ENCODE data around the gene LRRC25. TPM values are rescaled to one million over a fixed set of nuclear protein-coding genes. Genes with fewer than 3 reads are reported as not detected.

Gene LRRC25
- not detected in 3 replicates for total RNA-seq
- long read RNA-seq: 0 reads

DNA sequence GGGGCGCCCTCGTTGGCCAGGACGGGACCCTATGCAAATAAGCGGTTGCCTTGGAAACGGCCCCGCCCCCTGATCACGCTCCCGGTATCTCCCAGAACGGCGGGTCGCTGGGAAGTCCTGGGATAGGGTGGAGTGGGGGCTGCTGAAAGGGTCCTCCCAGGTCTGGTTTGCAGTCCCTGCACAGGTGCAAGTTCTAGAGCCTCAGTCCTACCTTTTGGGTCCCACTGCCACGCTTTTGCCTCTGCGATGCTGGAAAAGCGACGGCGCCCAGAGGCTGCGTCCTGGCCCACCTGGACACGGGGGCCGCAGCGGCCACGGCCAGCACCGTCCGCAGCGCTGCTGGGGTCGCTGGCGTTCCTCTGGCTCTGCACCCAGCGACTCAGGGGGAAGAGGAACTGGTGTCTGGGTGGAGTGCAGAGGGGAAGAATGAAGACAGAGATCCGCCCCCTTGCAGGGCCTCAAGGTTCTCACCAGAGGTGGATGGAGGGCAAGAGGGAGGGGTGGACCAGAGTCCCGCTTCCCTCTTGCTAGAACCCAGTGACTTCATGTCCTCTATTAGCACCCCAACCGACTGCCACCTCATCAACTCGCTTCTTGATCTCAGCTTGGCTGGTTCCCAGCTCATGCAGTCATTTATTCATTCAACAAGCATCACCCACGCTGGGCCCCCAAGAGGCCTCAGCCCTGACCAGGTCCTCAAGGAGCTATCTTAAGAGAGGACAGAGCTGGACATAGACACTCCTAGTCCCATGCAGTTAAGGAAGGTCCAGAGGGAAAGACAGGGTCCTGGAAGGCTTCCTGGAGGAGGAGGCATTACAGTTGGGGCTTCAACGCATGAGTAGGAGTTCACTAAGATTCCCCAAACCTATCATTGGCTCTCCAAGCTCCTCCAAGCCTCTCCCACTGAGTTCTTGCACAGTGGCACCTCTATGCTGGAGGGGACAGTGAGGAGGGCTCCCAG is at the start of gene LRRC25:
LRRC25 (minus strand) TSS at position 381 of the 961 bp plus-strand sequence. CDS start 659 bp downstream, outside the sequence.
- no peak within 1 kb of the TSS for H3K4me3 Mint-ChIP-seq (ENCODE audit: unreplicated experiment)
- TF ChIP-seq, protein P1, sequence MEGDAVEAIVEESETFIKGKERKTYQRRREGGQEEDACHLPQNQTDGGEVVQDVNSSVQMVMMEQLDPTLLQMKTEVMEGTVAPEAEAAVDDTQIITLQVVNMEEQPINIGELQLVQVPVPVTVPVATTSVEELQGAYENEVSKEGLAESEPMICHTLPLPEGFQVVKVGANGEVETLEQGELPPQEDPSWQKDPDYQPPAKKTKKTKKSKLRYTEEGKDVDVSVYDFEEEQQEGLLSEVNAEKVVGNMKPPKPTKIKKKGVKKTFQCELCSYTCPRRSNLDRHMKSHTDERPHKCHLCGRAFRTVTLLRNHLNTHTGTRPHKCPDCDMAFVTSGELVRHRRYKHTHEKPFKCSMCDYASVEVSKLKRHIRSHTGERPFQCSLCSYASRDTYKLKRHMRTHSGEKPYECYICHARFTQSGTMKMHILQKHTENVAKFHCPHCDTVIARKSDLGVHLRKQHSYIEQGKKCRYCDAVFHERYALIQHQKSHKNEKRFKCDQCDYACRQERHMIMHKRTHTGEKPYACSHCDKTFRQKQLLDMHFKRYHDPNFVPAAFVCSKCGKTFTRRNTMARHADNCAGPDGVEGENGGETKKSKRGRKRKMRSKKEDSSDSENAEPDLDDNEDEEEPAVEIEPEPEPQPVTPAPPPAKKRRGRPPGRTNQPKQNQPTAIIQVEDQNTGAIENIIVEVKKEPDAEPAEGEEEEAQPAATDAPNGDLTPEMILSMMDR (IDR thresholded peaks at IDR 0.05): no peak
- H3K4me1 Mint-ChIP-seq (ENCODE audit: low read depth): peaks cover 15% of the 10 kb centered on the region
- H3K27ac Mint-ChIP-seq (ENCODE audit: unreplicated experiment): no peak within 1 kb of the TSS
- no peaks in the 10 kb centered on the region for H3K9me3 Mint-ChIP-seq (ENCODE audit: low read depth)
- H3K27me3 Mint-ChIP-seq (ENCODE audit: low read depth): no peaks in the 10 kb centered on the region
- H3K36me3 Mint-ChIP-seq (ENCODE audit: low read depth): no peaks in the 10 kb centered on the region
- no peak for DNase-seq (ENCODE audit: low spot score)

DNA sequence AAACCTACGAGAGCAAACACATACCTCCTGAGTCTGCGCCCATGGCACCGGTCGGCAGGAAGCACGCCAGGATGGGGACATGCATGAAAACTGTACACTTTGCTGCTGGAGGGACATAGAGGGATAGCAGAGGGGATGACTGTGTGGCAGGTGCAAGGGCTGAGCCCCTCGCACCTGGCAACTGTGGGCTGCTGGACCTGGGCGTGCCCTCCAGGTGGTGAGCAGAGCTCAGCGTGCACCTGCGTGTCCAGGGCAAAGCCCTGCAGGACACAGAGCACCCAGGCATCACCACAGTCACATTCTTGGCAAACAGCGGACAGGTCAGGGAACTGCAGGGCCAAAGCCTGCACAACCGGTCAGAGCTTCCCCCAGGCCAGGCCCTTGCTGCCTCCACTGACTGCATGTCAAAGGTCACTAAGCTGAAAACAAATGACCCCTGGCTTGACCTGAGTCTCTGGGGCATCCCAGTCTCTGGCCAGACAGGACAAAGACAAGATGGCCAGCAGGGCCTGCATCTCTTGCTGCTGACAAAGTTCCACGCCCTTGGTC is 49.5 kb upstream of the LRRC25 start:
- no peak overlapping the region for H3K4me3 Mint-ChIP-seq (ENCODE audit: unreplicated experiment)
- TF ChIP-seq, protein P1 (IDR thresholded peaks at IDR 0.05): no peak
- H3K27ac Mint-ChIP-seq (ENCODE audit: unreplicated experiment): no peak overlapping the region
- peaks cover 9% of the 10 kb centered on the region for H3K4me1 Mint-ChIP-seq (ENCODE audit: low read depth)
- H3K36me3 Mint-ChIP-seq (ENCODE audit: low read depth): peaks cover 15% of the 10 kb centered on the region
- H3K9me3 Mint-ChIP-seq (ENCODE audit: low read depth): no peaks in the 10 kb centered on the region
- DNase-seq (ENCODE audit: low spot score): no peak
- H3K27me3 Mint-ChIP-seq (ENCODE audit: low read depth): no peaks in the 10 kb centered on the region

DNA sequence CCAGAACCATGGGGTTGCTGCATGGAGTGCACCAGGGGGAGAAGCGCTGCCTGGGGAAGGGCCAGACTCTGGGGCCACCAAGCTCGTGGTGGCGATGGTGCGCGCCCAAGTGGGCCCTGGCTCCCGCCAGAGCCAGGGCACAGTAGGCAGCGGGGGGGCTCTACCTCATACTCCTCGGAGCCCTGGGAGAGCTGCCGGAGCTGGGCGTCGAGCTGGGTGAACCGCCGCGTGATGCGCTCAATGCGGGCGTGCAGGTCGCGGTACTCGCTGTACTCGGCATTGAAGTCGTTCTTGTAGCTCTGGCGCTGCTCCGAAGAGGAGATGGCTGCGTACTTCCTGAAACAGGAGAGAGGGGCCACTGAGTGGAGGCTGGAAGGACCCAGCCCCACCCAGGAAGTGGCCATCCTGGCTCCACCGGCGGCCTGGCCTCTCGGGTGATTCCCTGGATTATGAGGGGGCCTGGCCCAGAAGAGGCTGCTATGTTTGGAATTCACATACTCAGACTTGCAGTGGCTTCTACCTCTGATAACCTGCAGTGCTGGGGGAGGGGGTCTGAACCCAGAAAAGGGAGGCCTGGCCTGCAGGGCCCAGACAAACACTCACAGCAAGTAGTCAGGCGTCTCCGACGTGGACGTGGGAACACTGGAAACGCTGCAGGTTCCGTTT is 48.9 kb upstream of the LRRC25 start:
- H3K36me3 Mint-ChIP-seq (ENCODE audit: low read depth): peaks cover 15% of the 10 kb centered on the region
- no peaks in the 10 kb centered on the region for H3K9me3 Mint-ChIP-seq (ENCODE audit: low read depth)
- no peaks in the 10 kb centered on the region for H3K27me3 Mint-ChIP-seq (ENCODE audit: low read depth)
- no peak overlapping the region for H3K27ac Mint-ChIP-seq (ENCODE audit: unreplicated experiment)
- TF ChIP-seq, protein P1 (IDR thresholded peaks at IDR 0.05): no peak
- H3K4me1 Mint-ChIP-seq (ENCODE audit: low read depth): peaks cover 9% of the 10 kb centered on the region
- DNase-seq (ENCODE audit: low spot score): no peak
- H3K4me3 Mint-ChIP-seq (ENCODE audit: unreplicated experiment): no peak overlapping the region

DNA sequence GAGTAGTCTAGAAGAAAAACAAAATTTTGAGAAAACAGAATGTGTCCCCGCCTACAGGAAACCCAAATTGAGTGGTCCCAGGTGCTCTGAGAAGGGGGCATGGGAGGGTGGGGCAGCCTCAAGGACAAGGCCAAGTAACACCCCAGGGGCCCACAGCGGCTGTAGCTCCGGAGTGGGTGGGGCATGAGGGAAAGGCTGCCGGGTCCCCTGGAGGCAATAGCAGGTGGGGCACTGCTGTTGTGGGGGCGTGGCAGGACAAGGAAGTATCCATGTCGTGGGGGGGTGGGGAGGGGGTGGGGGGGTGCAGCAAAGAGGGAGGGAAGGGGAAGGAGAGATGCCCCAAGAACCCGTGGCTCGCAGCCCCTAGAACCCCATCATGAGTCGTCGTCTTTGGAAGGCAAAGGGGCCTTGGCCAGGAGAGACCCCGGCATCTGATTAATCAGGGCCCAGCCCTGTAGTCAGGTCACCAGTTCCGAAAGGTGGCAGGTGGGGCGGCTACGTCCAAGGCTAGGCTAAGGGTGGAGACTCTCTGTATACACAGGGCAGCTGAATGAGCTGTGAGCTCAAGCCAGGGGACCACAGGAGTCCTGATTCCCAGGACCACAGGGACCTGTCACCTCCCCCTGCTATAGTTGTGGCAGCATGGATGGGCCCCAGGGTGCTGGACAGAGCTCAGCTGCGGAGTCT is 48.0 kb upstream of the LRRC25 start:
- no peaks in the 10 kb centered on the region for H3K9me3 Mint-ChIP-seq (ENCODE audit: low read depth)

More for the DNA sequence above, 48.0 kb upstream of the LRRC25 start:
- Mint-ChIP-seq H3K36me3 (ENCODE audit: low read depth) (peaks cover 13% of the 10 kb centered on the region), H3K27me3 (ENCODE audit: low read depth) (no peaks in the 10 kb centered on the region), H3K27ac (ENCODE audit: unreplicated experiment) (no peak overlapping the region), H3K4me3 (ENCODE audit: unreplicated experiment) (no peak overlapping the region), H3K4me1 (ENCODE audit: low read depth) (peaks cover 7% of the 10 kb centered on the region)
- no peak for DNase-seq (ENCODE audit: low spot score)
- TF ChIP-seq, protein P1 (IDR thresholded peaks at IDR 0.05): no peak

All from chondrocyte (in vitro differentiated cells).